HepG2 (cell line): ENCODE measurements around the gene SERTAD4. TPM values are rescaled to one million over a fixed set of nuclear protein-coding genes. Genes with fewer than 3 reads are reported as not detected.

Experiments
- ATAC-seq: fragments of 200-7000 bp; cut with Tn5 transposase; 3 replicates; pipeline ENCODE4 v1.9.1; 2020; ENCODE audit warnings: mild to moderate bottlenecking, moderate library complexity
- BruUV-seq: library from RNA; stranded (reverse); fragments of 400-500 nt; replicated peaks from 2 replicates; lab custom pipeline; 2021; lab: Mats Ljungman, UMichigan
- CTCF ChIA-PET: fragments of 300-600 bp; formaldehyde crosslinking; extraction: SDS; loops from one replicate; lab custom pipeline; 2021; ENCODE audit warnings: low total read pairs, inconsistent platforms, low intra/inter-chr PET ratio; lab: Yijun Ruan, JAX
- POLR2A ChIA-PET: fragments of 350-600 bp; sonication (Branson Sonifier 250); formaldehyde crosslinking; loops from one replicate; lab custom pipeline; 2020; ENCODE audit warnings: antibody characterized with exemption, inconsistent platforms; lab: Yijun Ruan, JAX
- DNase-seq: peaks from one replicate; pipeline ENCODE4 v3.0.0-alpha.2; 2015; ENCODE audit warnings: low spot score
- FAIRE-seq: peaks from 3 replicates; lab custom pipeline; 2011; peaks lifted over from hg19 to GRCh38; lab: Jason Lieb, UNC
- H2AFZ ChIP-seq: one replicate; pipeline ENCODE4 v1.6.1; 2011; ENCODE audit warnings: low read length, inconsistent platforms
- H3K27ac ChIP-seq: fragments of 300-600 bp; 3 replicates; pipeline ENCODE4 v1.8.0; 2011; ENCODE audit warnings: mixed run types, mild to moderate bottlenecking, mixed read lengths, low read length, inconsistent platforms; ENCODE audit not compliant: insufficient read depth; ENCODE audit errors: extremely low read length
- H3K27me3 ChIP-seq, 2 experiments: fragments of 200-600 bp in 1 of 2; 2 replicates in 1 of 2; 3 replicates in 1 of 2; pipeline versions ENCODE4 v1.6.0 to v1.8.0; 2011; ENCODE audit warnings: low read length in 2 of 2, mild to moderate bottlenecking in 2 of 2, moderate library complexity in 2 of 2, inconsistent platforms in 1 of 2; ENCODE audit not compliant: insufficient read depth in 2 of 2, control insufficient read depth in 1 of 2
- H3K36me3 ChIP-seq, 2 experiments: fragments of 200-600 bp in 1 of 2; replicated peaks in 1 of 2; 2 replicates in 1 of 2; 3 replicates in 1 of 2; pipeline versions ENCODE4 v1.5.1 to v1.8.0; 2011; ENCODE audit warnings: low read length in 2 of 2, inconsistent platforms in 1 of 2; ENCODE audit not compliant: insufficient read depth in 2 of 2, control insufficient read depth in 1 of 2
- H3K4me1 ChIP-seq: 2 replicates; pipeline ENCODE4 v1.5.1; 2012; ENCODE audit warnings: low read length, inconsistent platforms; ENCODE audit not compliant: insufficient read depth
- H3K4me2 ChIP-seq: 2 replicates; pipeline ENCODE4 v1.6.0; 2011; ENCODE audit warnings: low read depth, low read length, inconsistent platforms
- H3K4me3 ChIP-seq, 3 experiments: fragments of 200-600 bp in 1 of 3; sonication (generic), shearing (Covaris generic) in 1 of 3; replicated peaks in 1 of 3; 2 replicates each; pipeline ENCODE4 v1.5.1; 2011 to 2016; ENCODE audit warnings: low read length in 3 of 3, inconsistent platforms in 2 of 3, low read depth in 2 of 3, mild to moderate bottlenecking in 2 of 3, control low read depth in 1 of 3, mixed read lengths in 1 of 3; ENCODE audit not compliant: insufficient read depth in 1 of 3
- H3K79me2 ChIP-seq: one replicate; pipeline ENCODE4 v1.6.1; 2011; ENCODE audit warnings: low read length, inconsistent platforms; ENCODE audit not compliant: insufficient read depth
- H3K9ac ChIP-seq: 2 replicates; pipeline ENCODE4 v1.6.0; 2011; ENCODE audit warnings: mild to moderate bottlenecking, low read depth, low read length, inconsistent platforms; ENCODE audit not compliant: insufficient read depth
- H3K9me3 ChIP-seq: 2 replicates; pipeline ENCODE4 v1.5.1; 2012; ENCODE audit warnings: mild to moderate bottlenecking, low read length
- H4K20me1 ChIP-seq: 2 replicates; pipeline ENCODE4 v1.6.0; 2011; ENCODE audit warnings: inconsistent platforms, mild to moderate bottlenecking, low read length, moderate library complexity; ENCODE audit not compliant: insufficient read depth
- CREB1 ChIP-seq, 2 experiments: fragments of 450-650 bp in 1 of 2; IDR thresholded peaks; 2 replicates each; pipeline ENCODE4 v1.6.1; 2016 to 2017; ENCODE audit warnings: control low read depth in 1 of 2, mild to moderate bottlenecking in 1 of 2, missing compliant biosample characterization in 1 of 2, missing genetic modification characterization in 1 of 2
- NAIF1 ChIP-seq: sonication (generic); formaldehyde crosslinking; IDR thresholded peaks from 2 replicates; pipeline ENCODE4 v1.5.0; 2020; ENCODE audit warnings: mild to moderate bottlenecking, missing genetic modification reagents, borderline replicate concordance
- NR2F1 ChIP-seq, 2 experiments: fragments of 450-650 bp in 1 of 2; formaldehyde crosslinking in 1 of 2; IDR thresholded peaks; 2 replicates each; pipeline versions ENCODE4 v1.5.0 to v1.6.1; 2016 to 2020; ENCODE audit warnings: mild to moderate bottlenecking in 1 of 2, missing compliant biosample characterization in 1 of 2, missing genetic modification reagents in 1 of 2, moderate library complexity in 1 of 2
- SMARCC2 ChIP-seq: fragments of 450-650 bp; IDR thresholded peaks from 2 replicates; pipeline ENCODE4 v1.6.1; 2017; ENCODE audit warnings: antibody characterized with exemption, mild to moderate bottlenecking
- SRSF9 ChIP-seq: fragments of 200-400 bp; formaldehyde crosslinking; IDR thresholded peaks from 2 replicates; pipeline ENCODE4 v1.6.1; 2018; ENCODE audit warnings: borderline replicate concordance, mild to moderate bottlenecking, low read depth, low read length; ENCODE audit not compliant: insufficient read depth, poor library complexity, severe bottlenecking
- TARDBP ChIP-seq: sonication (generic); formaldehyde crosslinking; IDR thresholded peaks from 2 replicates; pipeline ENCODE4 v1.8.0; 2022; ENCODE audit warnings: mild to moderate bottlenecking, missing genetic modification reagents
- TBX3 ChIP-seq: fragments of 450-650 bp; IDR thresholded peaks from 2 replicates; pipeline ENCODE4 v1.6.1; 2017; ENCODE audit warnings: antibody characterized with exemption, mild to moderate bottlenecking, inconsistent platforms, borderline replicate concordance
- ZNF256 ChIP-seq: sonication (generic); formaldehyde crosslinking; conservative IDR thresholded peaks from 2 replicates; pipeline ENCODE4 v1.4.0; 2020; ENCODE audit warnings: missing genetic modification reagents
- ZNF318 ChIP-seq: sonication (generic); formaldehyde crosslinking; IDR thresholded peaks from 2 replicates; pipeline ENCODE4 v1.4.0; 2020; ENCODE audit warnings: mild to moderate bottlenecking, missing genetic modification reagents
- ZNF430 ChIP-seq: sonication (generic); formaldehyde crosslinking; IDR thresholded peaks from 2 replicates; pipeline ENCODE4 v1.9.0; 2021; ENCODE audit warnings: mild to moderate bottlenecking, missing genetic modification reagents
- WGBS: methylation state at CpG from one replicate; pipeline ENCODE4 v1.1.6; 2017; ENCODE audit warnings: low lambda C conversion rate; 5-methylcytosine and 5-hydroxymethylcytosine counted together
- in situ Hi-C: cut with HindIII; loops from 2 replicates; pipeline ENCODE4 v1.10.0; 2017; ENCODE audit warnings: low pct_unique_long_range_greater_than_20kb; ENCODE audit not compliant: extremely low pct_ligation_motif_present
- intact Hi-C: fragments of 100-400 bp; cut with micrococcal nuclease; formaldehyde crosslinking; loops from one replicate; pipeline ENCODE4 v1.10.0; 2022; ENCODE audit not compliant: unreplicated experiment
- polyA plus RNA-seq, 8 experiments: library from polyadenylated mRNA; depleted of rRNA in 3 of 8; stranded (reverse) in 7 of 8; unstranded in 1 of 8; fragments of >200 nt; fragmentation: Illumina TruSeq in 4 of 8; extraction: Trizol in 4 of 8; gene quantifications; 2 replicates each; pipeline versions ENCODE4 v1.2.1 to v1.2.3, GENCODE V29; 2011 to 2016; ENCODE audit warnings: low read depth in 4 of 8, missing spikeins in 1 of 8, mixed read lengths in 1 of 8; ENCODE audit not compliant: insufficient read depth in 1 of 8
- total RNA-seq, 5 experiments: library from RNA; depleted of rRNA; stranded (reverse); fragments of >200 nt; fragmentation: Illumina TruSeq; extraction: Trizol; gene quantifications; 2 replicates each; pipeline ENCODE4 v1.2.3, GENCODE V29; 2016; ENCODE audit warnings: low read depth in 1 of 5
- TF ChIP-seq, protein P1 (sequence below): fragments of 450-650 bp; IDR thresholded peaks from 2 replicates; pipeline ENCODE4 v1.6.1; 2017; ENCODE audit warnings: mild to moderate bottlenecking

SERTAD4 gene
- total and polyA plus RNA-seq, 2 of the 13 experiments (the other 11 are each of a cell fraction or from before 2014, with no cell fraction given) = not detected

- peaks cover 1 to 41% of the 10 kb centered on the region in 2 experiments; a peak in 3 of 5 replicates for H3K27me3 ChIP-seq
- TF ChIP-seq SMARCC2 (no peak), SRSF9 (no peak), ZNF256 (CRISPR knock-in tag) (no peak), ZNF430 (CRISPR knock-in tag) (no peak), CREB1 (IDR thresholded peaks at IDR 0.05) (no peak), CREB1 (CRISPR knock-in tag; IDR thresholded peaks at IDR 0.05) (no peak), TBX3 (no peak), NAIF1 (no peak), TARDBP (no peak), ZNF318 (CRISPR knock-in tag) (no peak), NR2F1 (CRISPR knock-in tag; IDR thresholded peaks at IDR 0.05) (no peak)
- TF ChIP-seq, protein P1, sequence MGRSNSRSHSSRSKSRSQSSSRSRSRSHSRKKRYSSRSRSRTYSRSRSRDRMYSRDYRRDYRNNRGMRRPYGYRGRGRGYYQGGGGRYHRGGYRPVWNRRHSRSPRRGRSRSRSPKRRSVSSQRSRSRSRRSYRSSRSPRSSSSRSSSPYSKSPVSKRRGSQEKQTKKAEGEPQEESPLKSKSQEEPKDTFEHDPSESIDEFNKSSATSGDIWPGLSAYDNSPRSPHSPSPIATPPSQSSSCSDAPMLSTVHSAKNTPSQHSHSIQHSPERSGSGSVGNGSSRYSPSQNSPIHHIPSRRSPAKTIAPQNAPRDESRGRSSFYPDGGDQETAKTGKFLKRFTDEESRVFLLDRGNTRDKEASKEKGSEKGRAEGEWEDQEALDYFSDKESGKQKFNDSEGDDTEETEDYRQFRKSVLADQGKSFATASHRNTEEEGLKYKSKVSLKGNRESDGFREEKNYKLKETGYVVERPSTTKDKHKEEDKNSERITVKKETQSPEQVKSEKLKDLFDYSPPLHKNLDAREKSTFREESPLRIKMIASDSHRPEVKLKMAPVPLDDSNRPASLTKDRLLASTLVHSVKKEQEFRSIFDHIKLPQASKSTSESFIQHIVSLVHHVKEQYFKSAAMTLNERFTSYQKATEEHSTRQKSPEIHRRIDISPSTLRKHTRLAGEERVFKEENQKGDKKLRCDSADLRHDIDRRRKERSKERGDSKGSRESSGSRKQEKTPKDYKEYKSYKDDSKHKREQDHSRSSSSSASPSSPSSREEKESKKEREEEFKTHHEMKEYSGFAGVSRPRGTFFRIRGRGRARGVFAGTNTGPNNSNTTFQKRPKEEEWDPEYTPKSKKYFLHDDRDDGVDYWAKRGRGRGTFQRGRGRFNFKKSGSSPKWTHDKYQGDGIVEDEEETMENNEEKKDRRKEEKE = no peak
These were observed 60.6 kb downstream of the SERTAD4 start for GRCh38 chr1:210293171-210293607.

More at GRCh38 chr1:210293171-210293607, 60.6 kb downstream of the SERTAD4 start:
- no peak overlapping the region for H3K9ac ChIP-seq
- POLR2A ChIA-PET = no interaction called here
- H3K36me3 ChIP-seq = no peaks in the 10 kb centered on the region
- H2AFZ ChIP-seq = no peak overlapping the region
- ATAC-seq (peak; percentile 27; the same call in 2 of the 3 replicates), FAIRE-seq (no peak), DNase-seq (no peak)
- no TSS peak for BruUV-seq
- no peak overlapping the region for H3K4me3 ChIP-seq
- no peaks in the 10 kb centered on the region for H3K79me2 ChIP-seq
- in situ Hi-C loops = no loop called here
- no peaks in the 10 kb centered on the region for H3K9me3 ChIP-seq
- no peak overlapping the region for H3K4me2 ChIP-seq
- no peaks in the 10 kb centered on the region for H4K20me1 ChIP-seq
- H3K4me1 ChIP-seq = 0 out of 2 replicates have a peak, but pooled peaks cover 9% of the 10 kb centered on the region
- H3K27ac ChIP-seq = no peak overlapping the region
- intact Hi-C loops = no loop called here
- 21% methylated on average over 7 of the region's 7 CpGs for WGBS
- CTCF ChIA-PET = no interaction called here
